HepG2 (cell line): ENCODE measurements around the gene CDK9.

Experiments
- ATF3 ChIP-seq: sonication (generic); formaldehyde crosslinking; IDR thresholded peaks from 2 replicates; pipeline ENCODE4 v1.4.0; 2020; ENCODE audit warnings: missing genetic modification reagents
- ZBTB42 ChIP-seq: sonication (generic); formaldehyde crosslinking; IDR thresholded peaks from 2 replicates; pipeline ENCODE4 v1.5.0; 2020; ENCODE audit warnings: mild to moderate bottlenecking, missing genetic modification reagents

GRCh38 chr9:127806871-127807270 lies 21.0 kb downstream of the CDK9 start:
- TF ChIP-seq ATF3 (CRISPR knock-in tag) (no peak), ZBTB42 (no peak)
